ENCODE data around the gene PDK2.
A peak's percentile ranks its signal among the peaks of the same experiment; 100 is the strongest.

PDK2 gene

DNA sequence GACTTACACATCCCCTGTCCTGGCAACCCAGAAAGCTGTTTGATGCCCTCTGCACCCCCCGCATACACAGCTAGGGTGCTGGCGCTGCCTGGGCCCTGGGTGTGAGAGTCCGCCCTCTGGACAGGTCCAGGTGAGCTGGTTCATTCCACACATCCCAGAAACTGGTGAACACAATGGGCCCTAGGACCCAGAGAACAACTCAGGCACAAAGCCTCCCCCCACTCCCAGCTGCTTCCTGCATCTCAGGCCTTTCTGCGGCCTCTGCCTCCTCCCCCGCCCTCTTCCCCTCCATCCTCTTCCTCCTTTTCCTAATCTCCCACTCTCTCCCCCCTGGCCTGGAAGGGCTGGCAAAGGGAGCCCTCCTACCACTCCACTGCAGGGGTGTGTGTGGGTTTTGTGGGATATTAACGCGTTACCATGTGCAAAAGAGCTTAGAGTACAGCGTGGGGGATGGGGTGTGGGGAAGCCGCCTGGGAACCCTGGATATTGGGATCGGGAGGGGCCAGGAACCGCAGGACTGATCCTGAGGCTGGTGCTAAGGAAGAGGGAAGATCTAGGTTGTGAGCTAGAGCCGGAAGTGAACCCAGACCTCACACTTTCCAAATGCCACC is 56.9 kb downstream of the PDK2 start:
- peak; percentile 90 for DNase-seq

GRCh38 chr17:50152736-50153135 is 57.6 kb downstream of the PDK2 start:
- DNase-seq, result no peak

- DNase-seq, result no peak
Measured at GRCh38 chr17:50153650-50154575, 58.8 kb downstream of the PDK2 start.

GRCh38 chr17:50154604-50155003 is 59.5 kb downstream of the PDK2 start:
- DNase-seq, result no peak

DNA sequence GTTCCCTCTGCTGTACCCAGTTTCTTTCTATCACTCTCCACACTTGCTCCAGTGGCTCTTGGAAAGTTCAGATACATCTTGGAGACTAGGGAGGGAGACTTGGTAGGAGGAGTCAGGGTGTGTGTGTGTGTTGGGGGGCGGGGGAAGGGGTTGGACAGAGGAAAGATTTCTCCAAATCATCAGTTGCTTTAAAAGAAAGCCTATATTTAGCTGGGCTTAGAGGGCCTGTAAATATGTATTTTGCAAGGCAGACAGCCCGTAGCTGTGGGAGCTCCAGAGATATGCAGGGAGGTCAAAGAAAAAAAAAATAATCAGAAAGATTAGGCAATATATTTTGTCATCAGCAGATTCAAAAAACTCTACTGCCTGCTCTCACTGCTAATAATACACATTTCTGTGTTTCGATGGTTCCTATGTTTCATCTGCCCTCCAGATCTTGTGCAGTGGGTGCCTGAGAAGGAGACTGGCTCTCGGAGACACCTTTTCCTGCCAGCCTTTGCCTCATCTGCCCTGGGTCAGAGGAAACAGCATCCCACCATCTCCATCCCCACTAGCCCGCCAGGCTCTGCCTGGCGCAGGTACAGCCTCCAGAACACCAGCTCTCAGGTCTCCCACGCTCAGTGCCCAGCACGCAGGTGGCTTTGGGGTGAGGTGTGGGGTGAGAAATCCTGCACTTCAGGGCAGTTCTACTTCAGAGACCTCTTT is 60.1 kb downstream of the PDK2 start:
- DNase-seq, result no peak

DNA sequence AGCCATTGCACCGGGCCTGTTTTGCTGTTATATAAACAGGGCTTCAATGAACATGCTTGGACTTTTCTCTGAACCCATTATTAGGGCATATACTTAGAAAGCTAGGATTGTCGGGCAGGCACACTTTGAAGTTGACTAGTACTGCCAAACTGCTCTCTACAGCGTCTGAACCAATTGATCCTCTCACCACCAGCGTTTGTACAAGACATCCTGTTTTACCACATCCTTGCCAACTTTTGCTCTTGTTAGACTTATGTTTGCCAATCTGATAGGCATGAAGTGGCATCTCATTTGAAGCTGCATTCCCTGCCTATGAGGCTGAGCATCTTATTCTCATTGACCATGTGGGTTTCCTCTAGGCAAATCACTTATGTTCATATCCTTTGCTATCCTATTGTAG is 62.7 kb downstream of the PDK2 start:
- no peak for DNase-seq

- DNase-seq, result peak; percentile 90
Measured at GRCh38 chr17:50161023-50161910, 66.1 kb downstream of the PDK2 start.
